OCI-LY7 (cell line): Measurements from ENCODE around the gene PDIA6. TPM values are rescaled to one million over a fixed set of nuclear protein-coding genes. Genes with fewer than 3 reads are reported as not detected.

Experiments used
- BruUV-seq: library from RNA; stranded (reverse); fragments of 400-500 nt; replicated peaks from 2 replicates; lab custom pipeline; 2021; lab: Mats Ljungman, UMichigan
- CTCF ChIA-PET: fragments of 300-600 bp; sonication (Branson Sonifier 250); formaldehyde crosslinking; loops from one replicate; lab custom pipeline; 2022; ENCODE audit warnings: antibody characterized with exemption; ENCODE audit not compliant: unreplicated experiment; lab: Charles Lee
- POLR2A ChIA-PET: fragments of 300-600 bp; sonication (Branson Sonifier 250); formaldehyde crosslinking; loops from one replicate; lab custom pipeline; 2022; ENCODE audit warnings: antibody characterized with exemption; lab: Charles Lee
- DNase-seq: peaks from one replicate; pipeline ENCODE4 v3.0.0-alpha.2; 2015; ENCODE audit warnings: low spot score
- H2AFZ ChIP-seq: fragments of 200-600 bp; sonication (generic), shearing (Covaris generic); 2 replicates; pipeline ENCODE4 v1.6.1; 2014; ENCODE audit warnings: mild to moderate bottlenecking, antibody characterized with exemption, low read length, moderate library complexity
- H3K27ac ChIP-seq: fragments of 200-600 bp; sonication (generic); 2 replicates; pipeline ENCODE4 v1.5.1; 2014; ENCODE audit warnings: mixed run types, low read depth, mild to moderate bottlenecking, moderate library complexity, low read length, inconsistent platforms; ENCODE audit not compliant: poor library complexity, severe bottlenecking
- H3K36me3 ChIP-seq: fragments of 200-600 bp; sonication (generic); 2 replicates; pipeline ENCODE4 v1.6.1; 2014; ENCODE audit warnings: mild to moderate bottlenecking, antibody characterized with exemption, low read length, moderate library complexity, mixed read lengths; ENCODE audit not compliant: insufficient read depth
- H3K4me1 ChIP-seq: fragments of 200-600 bp; sonication (generic); 2 replicates; pipeline ENCODE4 v1.5.1; 2014; ENCODE audit warnings: mild to moderate bottlenecking, low read length; ENCODE audit not compliant: insufficient read depth, poor library complexity, severe bottlenecking
- H3K4me2 ChIP-seq: fragments of 200-600 bp; sonication (generic); 2 replicates; pipeline ENCODE4 v1.6.1; 2014; ENCODE audit warnings: mild to moderate bottlenecking, low read length
- H3K4me3 ChIP-seq: fragments of 200-600 bp; sonication (generic); 2 replicates; pipeline ENCODE4 v1.5.1; 2014; ENCODE audit warnings: mild to moderate bottlenecking, low read depth, low read length; ENCODE audit not compliant: poor library complexity, severe bottlenecking
- H3K79me2 ChIP-seq: fragments of 200-600 bp; sonication (generic); 2 replicates; pipeline ENCODE4 v1.6.1; 2016; ENCODE audit warnings: low read depth, mild to moderate bottlenecking, low read length, moderate library complexity, mixed read lengths; ENCODE audit not compliant: insufficient read depth
- H3K9me2 ChIP-seq: fragments of 200-600 bp; sonication (generic); 2 replicates; pipeline ENCODE4 v1.6.1; 2016; ENCODE audit warnings: mild to moderate bottlenecking, low read length, mixed read lengths; ENCODE audit not compliant: insufficient read depth
- H3K9me3 ChIP-seq: fragments of 200-600 bp; sonication (generic); 2 replicates; pipeline ENCODE4 v1.6.1; 2014; ENCODE audit warnings: mild to moderate bottlenecking, mixed run types, low read length, mixed read lengths
- H4K20me1 ChIP-seq: fragments of 200-600 bp; sonication (generic); 2 replicates; pipeline ENCODE4 v1.6.1; 2014; ENCODE audit warnings: mild to moderate bottlenecking, antibody characterized with exemption, low read length, moderate library complexity, mixed read lengths; ENCODE audit not compliant: insufficient read depth
- CTCF ChIP-seq: fragments of 200-600 bp; sonication (generic); conservative IDR thresholded peaks from 2 replicates; pipeline ENCODE4 v1.5.1; 2014; ENCODE audit warnings: mild to moderate bottlenecking, antibody characterized with exemption, low read length, moderate library complexity, mixed read lengths
- EZH2phosphoT487 ChIP-seq: fragments of 200-600 bp; sonication (generic); IDR thresholded peaks from 2 replicates; pipeline ENCODE4 v1.6.1; 2018; ENCODE audit warnings: low read depth, borderline replicate concordance, mild to moderate bottlenecking, mixed run types, antibody characterized with exemption, low read length, moderate library complexity, mixed read lengths
- intact Hi-C: fragments of 100-400 bp; cut with micrococcal nuclease; formaldehyde crosslinking; loops from one replicate; pipeline ENCODE4 v1.10.0; 2022; ENCODE audit not compliant: unreplicated experiment
- total RNA-seq, 2 experiments: library from RNA; depleted of rRNA in 1 of 2; stranded (reverse); fragments of >200 nt in 1 of 2; shearing (Covaris generic) in 1 of 2; gene quantifications; 2 replicates each; pipeline ENCODE4 v1.2.3, GENCODE V29; 2014 to 2022

The PDIA6 gene
- total RNA-seq, 2 experiments from 2014 or later = 150 to 171 TPM

- no peaks in the 10 kb centered on the region for H3K36me3 ChIP-seq
- no peak overlapping the region for H3K4me2 ChIP-seq
- TF ChIP-seq CTCF (no peak), EZH2phosphoT487 (no peak)
- DNase-seq = no peak
- POLR2A ChIA-PET = no interaction called here
- CTCF ChIA-PET = interaction anchor here (0.6 kb wide), 1 partner anchor 33 kb away, joined by 5 read pairs; no protein-coding TSS in a partner anchor
- peaks cover 3% of the 10 kb centered on the region for H3K4me1 ChIP-seq
- H3K9me3 ChIP-seq = no peaks in the 10 kb centered on the region
- H3K4me3 ChIP-seq = no peak overlapping the region
- H3K27ac ChIP-seq = no peak overlapping the region
- H2AFZ ChIP-seq = no peak overlapping the region
- no peaks in the 10 kb centered on the region for H3K79me2 ChIP-seq
- intact Hi-C loops = loop anchor here (10.0 kb wide), 1 partner anchor 753 kb away; no protein-coding TSS in a partner anchor
- BruUV-seq = no TSS peak
- H4K20me1 ChIP-seq = no peaks in the 10 kb centered on the region
- no peaks in the 10 kb centered on the region for H3K9me2 ChIP-seq
Observed at GRCh38 chr2:10831400-10831985, 18.9 kb upstream of the PDIA6 start.

DNA sequence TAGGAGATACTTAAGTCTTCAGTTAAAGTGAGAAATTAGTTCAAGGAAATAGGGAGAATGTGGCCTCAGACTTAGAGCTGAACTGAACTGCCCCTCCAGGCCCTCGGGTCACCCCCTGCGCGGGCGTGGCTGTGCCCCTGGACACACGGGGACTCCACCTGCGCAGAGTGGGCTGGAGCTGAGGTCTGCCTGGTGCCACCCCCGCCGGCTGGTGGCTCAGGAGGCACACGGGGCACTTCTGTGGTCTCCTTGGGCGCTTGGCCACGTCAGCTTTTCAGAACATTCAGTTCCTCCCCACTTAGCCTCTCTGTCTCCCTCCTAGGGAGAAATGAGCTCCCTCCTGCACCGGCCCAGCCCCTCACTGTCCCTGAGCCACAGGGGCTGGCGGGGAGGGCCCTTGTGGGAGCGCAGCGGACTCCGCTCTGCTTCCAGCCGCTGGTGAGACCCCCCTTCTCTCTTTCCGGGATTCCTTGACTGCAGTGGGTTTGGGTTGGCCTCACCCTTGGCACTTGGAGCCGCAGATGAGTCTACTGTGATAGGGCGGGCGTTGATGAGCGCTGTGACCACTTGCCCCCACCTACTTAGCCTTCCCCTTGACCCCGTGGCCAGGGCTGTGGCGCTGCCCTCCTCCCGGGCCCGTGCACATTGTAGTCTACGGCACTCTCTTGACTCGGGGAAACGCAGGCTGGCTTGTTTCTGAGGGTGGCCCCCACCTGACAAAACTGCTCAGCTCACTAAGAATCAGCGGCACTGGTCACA lies 18.2 kb upstream of the PDIA6 start:
- TF ChIP-seq EZH2phosphoT487 = no peak
- TF ChIP-seq CTCF = no peak
- CTCF ChIA-PET = interaction anchor here (0.6 kb wide), 1 partner anchor 33 kb away, joined by 5 read pairs; no protein-coding TSS in a partner anchor
- Histone ChIP-seq H3K4me1 (peaks cover 3% of the 10 kb centered on the region), H3K4me2 (no peak overlapping the region), H3K9me3 (no peaks in the 10 kb centered on the region), H3K9me2 (no peaks in the 10 kb centered on the region), H3K79me2 (no peaks in the 10 kb centered on the region), H2AFZ (no peak overlapping the region), H3K27ac (no peak overlapping the region), H3K4me3 (no peak overlapping the region), H4K20me1 (no peaks in the 10 kb centered on the region), H3K36me3 (no peaks in the 10 kb centered on the region)
- no TSS peak for BruUV-seq
- POLR2A ChIA-PET = no interaction called here
- intact Hi-C loops = loop anchor here (10.0 kb wide), 1 partner anchor 754 kb away; no protein-coding TSS in a partner anchor
- no peak for DNase-seq
